Measurements from ENCODE around the gene DHRS13. TPM values are rescaled to one million over a fixed set of nuclear protein-coding genes. Genes with fewer than 3 reads are reported as not detected.

The DHRS13 gene
- total and polyA plus RNA-seq, 2 experiments from 2014 or later: 2.6 to 5.2 TPM

DNA sequence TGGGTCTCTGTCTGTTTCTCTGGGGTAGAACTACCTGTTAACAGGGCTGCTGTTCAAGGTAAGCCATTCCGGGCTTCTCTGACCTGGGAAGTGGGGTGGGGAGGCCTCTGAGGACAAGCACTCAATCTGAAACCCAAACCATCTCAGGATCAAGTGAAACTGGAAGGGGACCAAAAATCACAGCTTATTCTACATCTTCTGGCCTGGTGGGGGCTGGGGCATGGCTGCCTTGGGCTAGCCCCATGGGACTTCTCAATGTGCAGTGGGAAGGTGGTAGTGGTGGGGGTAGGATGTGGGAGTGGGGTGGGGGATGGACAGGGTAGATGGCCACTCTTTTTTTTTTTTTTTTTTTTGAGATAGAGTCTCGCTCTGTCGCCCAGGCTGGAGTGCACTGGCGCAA, 10.9 kb downstream of the DHRS13 start:
- H3K4me1 ChIP-seq (ENCODE audit: insufficient read depth): peaks cover 7% of the 10 kb centered on the region; the same call in 1 of the 2 replicates
- in situ Hi-C loops (cut with MboI): loop anchor here (10.0 kb wide), 1 partner anchor 127 kb away; no protein-coding TSS in a partner anchor

DNA sequence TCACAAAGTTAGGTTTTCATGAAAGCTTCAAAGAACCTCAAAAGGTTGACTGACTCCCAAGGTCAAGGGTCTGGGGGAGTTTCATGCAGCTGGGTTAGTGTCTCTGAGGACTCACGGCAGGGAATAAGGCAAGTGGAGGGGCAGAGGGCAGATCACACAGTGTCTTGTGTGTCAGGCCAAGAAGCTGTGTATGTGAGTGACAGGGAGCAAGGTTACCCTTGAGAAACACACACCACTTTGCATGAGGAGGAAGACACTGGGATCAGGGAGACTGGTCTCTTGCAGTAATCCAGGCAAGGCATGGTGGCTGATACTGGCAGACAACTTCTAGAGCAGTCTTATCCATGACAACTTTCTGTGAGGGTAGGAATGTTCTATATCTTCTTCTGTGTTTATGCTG, 11.7 kb downstream of the DHRS13 start:
- no peak for DNase-seq
- Histone ChIP-seq H2AFZ (no peak overlapping the region), H3K4me3 (no peak overlapping the region), H4K20me1 (ENCODE audit: insufficient read depth) (no peaks in the 10 kb centered on the region), H3K9me2 (ENCODE audit: insufficient read depth) (no peaks in the 10 kb centered on the region), H3K4me2 (ENCODE audit: unreplicated experiment) (no peak overlapping the region), H3K9ac (no peak overlapping the region), H3K4me1 (ENCODE audit: insufficient read depth) (peaks cover 3% of the 10 kb centered on the region; the same call in 1 of the 2 replicates), H3K36me3 (ENCODE audit: low read depth) (no peaks in the 10 kb centered on the region), H3K27ac (no peak overlapping the region), H3K27me3 (replicated peaks; ENCODE audit: insufficient read depth) (no peaks in the 10 kb centered on the region), H3F3A (ENCODE audit: insufficient read depth) (no peaks in the 10 kb centered on the region), H3K9me3 (ENCODE audit: low read depth) (no peaks in the 10 kb centered on the region), H3K79me2 (ENCODE audit: insufficient read depth) (peaks cover 26% of the 10 kb centered on the region)
- in situ Hi-C loops (cut with MboI): loop anchor here (10.0 kb wide), 1 partner anchor 126 kb away; no protein-coding TSS in a partner anchor
- TF ChIP-seq EZH2 (IDR thresholded peaks at IDR 0.05; ENCODE audit: insufficient read depth, poor library complexity, severe bottlenecking): no peak
- TF ChIP-seq EZH2phosphoT487 (IDR thresholded peaks at IDR 0.05; ENCODE audit: insufficient read depth, low read depth): no peak
- 96 to 100% methylated on average over 1 of the region's 1 CpG for WGBS, 2 experiments (ENCODE audit: low coverage in 1 of 2, low lambda C conversion rate in 2 of 2, missing lambda C conversion rate in 2 of 2)

More for the DNA sequence above, 10.9 kb downstream of the DHRS13 start:
- Histone ChIP-seq H3K9me3 (ENCODE audit: low read depth) (no peaks in the 10 kb centered on the region), H3K4me3 (no peak overlapping the region), H3F3A (ENCODE audit: insufficient read depth) (no peaks in the 10 kb centered on the region), H4K20me1 (ENCODE audit: insufficient read depth) (no peaks in the 10 kb centered on the region), H3K9ac (no peak overlapping the region), H3K27ac (no peak overlapping the region), H3K27me3 (replicated peaks; ENCODE audit: insufficient read depth) (no peaks in the 10 kb centered on the region), H3K36me3 (ENCODE audit: low read depth) (no peaks in the 10 kb centered on the region), H2AFZ (no peak overlapping the region), H3K4me2 (ENCODE audit: unreplicated experiment) (no peak overlapping the region), H3K79me2 (ENCODE audit: insufficient read depth) (peaks cover 31% of the 10 kb centered on the region), H3K9me2 (ENCODE audit: insufficient read depth) (no peaks in the 10 kb centered on the region)
- TF ChIP-seq EZH2 (IDR thresholded peaks at IDR 0.05; ENCODE audit: insufficient read depth, poor library complexity, severe bottlenecking): no peak
- no peak for TF ChIP-seq EZH2phosphoT487 (IDR thresholded peaks at IDR 0.05; ENCODE audit: insufficient read depth, low read depth)
- WGBS, 2 experiments (ENCODE audit: low coverage in 1 of 2, low lambda C conversion rate in 2 of 2, missing lambda C conversion rate in 2 of 2): 93 to 96% methylated on average over 1 to 4 of the region's 4 CpGs
- no peak for DNase-seq

DNA sequence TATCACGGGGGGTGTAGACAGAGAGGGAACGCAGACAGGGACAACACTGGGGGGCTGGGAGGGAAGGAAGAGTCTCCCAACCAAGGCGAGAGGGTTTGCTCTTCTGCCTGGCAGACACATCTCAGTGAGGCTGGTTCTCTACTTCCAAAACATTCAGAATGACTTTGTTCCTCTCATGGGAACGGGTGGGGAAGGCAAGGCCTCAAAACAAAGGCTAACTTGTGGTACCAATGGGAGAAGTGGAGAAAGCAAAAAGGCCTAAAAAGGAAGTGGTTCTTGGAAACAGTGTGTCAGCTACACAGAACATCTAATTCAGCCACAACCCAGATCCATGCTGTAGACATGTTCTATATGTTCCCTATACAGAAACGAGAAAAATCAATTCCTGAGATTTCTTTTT, 12.9 kb downstream of the DHRS13 start:
- in situ Hi-C loops (cut with MboI): loop anchor here (10.0 kb wide), 1 partner anchor 125 kb away; no protein-coding TSS in a partner anchor
- Histone ChIP-seq H3K4me3 (no peak overlapping the region), H2AFZ (no peak overlapping the region), H3K9ac (no peak overlapping the region), H3K27me3 (replicated peaks; ENCODE audit: insufficient read depth) (no peaks in the 10 kb centered on the region), H3K4me1 (ENCODE audit: insufficient read depth) (no peaks in the 10 kb centered on the region), H3K36me3 (ENCODE audit: low read depth) (no peaks in the 10 kb centered on the region), H4K20me1 (ENCODE audit: insufficient read depth) (no peaks in the 10 kb centered on the region), H3K27ac (no peak overlapping the region), H3K4me2 (ENCODE audit: unreplicated experiment) (no peak overlapping the region), H3F3A (ENCODE audit: insufficient read depth) (no peaks in the 10 kb centered on the region), H3K9me2 (ENCODE audit: insufficient read depth) (no peaks in the 10 kb centered on the region), H3K9me3 (ENCODE audit: low read depth) (no peaks in the 10 kb centered on the region), H3K79me2 (ENCODE audit: insufficient read depth) (peaks cover 16% of the 10 kb centered on the region)
- 82 to 85% methylated on average over 5 of the region's 5 CpGs for WGBS, 2 experiments (ENCODE audit: low coverage in 1 of 2, low lambda C conversion rate in 2 of 2, missing lambda C conversion rate in 2 of 2)
- DNase-seq: no peak
- TF ChIP-seq EZH2 (IDR thresholded peaks at IDR 0.05; ENCODE audit: insufficient read depth, poor library complexity, severe bottlenecking): no peak
- TF ChIP-seq EZH2phosphoT487 (IDR thresholded peaks at IDR 0.05; ENCODE audit: insufficient read depth, low read depth): no peak

DNA sequence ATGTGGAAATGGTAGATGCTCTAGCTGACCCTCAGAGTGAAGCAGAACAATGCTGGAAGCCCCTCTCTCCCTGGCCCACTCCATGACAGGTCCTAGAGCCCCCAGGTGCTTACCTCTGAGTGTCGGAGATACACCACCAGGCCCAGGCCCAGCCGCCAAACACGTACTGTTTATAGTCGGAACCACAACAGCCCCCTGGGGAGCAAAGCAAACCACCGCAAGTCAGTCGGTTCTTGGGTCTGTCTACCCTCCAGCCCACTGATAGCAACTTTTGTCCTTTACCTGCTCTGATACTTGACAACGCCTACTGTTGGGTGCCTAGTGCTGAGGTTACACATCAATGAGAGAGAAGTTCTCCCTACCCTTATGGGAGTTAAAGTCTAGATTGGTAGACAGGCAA, 14.0 kb downstream of the DHRS13 start:
- Histone ChIP-seq H3K27ac (no peak overlapping the region), H3K9me3 (ENCODE audit: low read depth) (no peaks in the 10 kb centered on the region), H3K9ac (no peak overlapping the region), H3F3A (ENCODE audit: insufficient read depth) (no peaks in the 10 kb centered on the region), H3K79me2 (ENCODE audit: insufficient read depth) (peaks cover 9% of the 10 kb centered on the region), H3K4me1 (ENCODE audit: insufficient read depth) (no peaks in the 10 kb centered on the region), H3K27me3 (replicated peaks; ENCODE audit: insufficient read depth) (no peaks in the 10 kb centered on the region), H3K4me2 (ENCODE audit: unreplicated experiment) (no peak overlapping the region), H4K20me1 (ENCODE audit: insufficient read depth) (no peaks in the 10 kb centered on the region), H3K4me3 (no peak overlapping the region), H2AFZ (no peak overlapping the region), H3K9me2 (ENCODE audit: insufficient read depth) (no peaks in the 10 kb centered on the region), H3K36me3 (ENCODE audit: low read depth) (no peaks in the 10 kb centered on the region)
- in situ Hi-C loops (cut with MboI): no loop called here
- no peak for DNase-seq
- WGBS, 2 experiments (ENCODE audit: low coverage in 1 of 2, low lambda C conversion rate in 2 of 2, missing lambda C conversion rate in 2 of 2): 98 to 99% methylated on average over 7 of the region's 7 CpGs
- TF ChIP-seq EZH2 (IDR thresholded peaks at IDR 0.05; ENCODE audit: insufficient read depth, poor library complexity, severe bottlenecking) (no peak), EZH2phosphoT487 (IDR thresholded peaks at IDR 0.05; ENCODE audit: insufficient read depth, low read depth) (no peak)

Data from GM23248 (cell line).